ENCODE results near the gene MORN5.

GRCh38 chr9:122206118-122207046 is 46.7 kb downstream of the MORN5 start:
- TF ChIP-seq, protein P1, sequence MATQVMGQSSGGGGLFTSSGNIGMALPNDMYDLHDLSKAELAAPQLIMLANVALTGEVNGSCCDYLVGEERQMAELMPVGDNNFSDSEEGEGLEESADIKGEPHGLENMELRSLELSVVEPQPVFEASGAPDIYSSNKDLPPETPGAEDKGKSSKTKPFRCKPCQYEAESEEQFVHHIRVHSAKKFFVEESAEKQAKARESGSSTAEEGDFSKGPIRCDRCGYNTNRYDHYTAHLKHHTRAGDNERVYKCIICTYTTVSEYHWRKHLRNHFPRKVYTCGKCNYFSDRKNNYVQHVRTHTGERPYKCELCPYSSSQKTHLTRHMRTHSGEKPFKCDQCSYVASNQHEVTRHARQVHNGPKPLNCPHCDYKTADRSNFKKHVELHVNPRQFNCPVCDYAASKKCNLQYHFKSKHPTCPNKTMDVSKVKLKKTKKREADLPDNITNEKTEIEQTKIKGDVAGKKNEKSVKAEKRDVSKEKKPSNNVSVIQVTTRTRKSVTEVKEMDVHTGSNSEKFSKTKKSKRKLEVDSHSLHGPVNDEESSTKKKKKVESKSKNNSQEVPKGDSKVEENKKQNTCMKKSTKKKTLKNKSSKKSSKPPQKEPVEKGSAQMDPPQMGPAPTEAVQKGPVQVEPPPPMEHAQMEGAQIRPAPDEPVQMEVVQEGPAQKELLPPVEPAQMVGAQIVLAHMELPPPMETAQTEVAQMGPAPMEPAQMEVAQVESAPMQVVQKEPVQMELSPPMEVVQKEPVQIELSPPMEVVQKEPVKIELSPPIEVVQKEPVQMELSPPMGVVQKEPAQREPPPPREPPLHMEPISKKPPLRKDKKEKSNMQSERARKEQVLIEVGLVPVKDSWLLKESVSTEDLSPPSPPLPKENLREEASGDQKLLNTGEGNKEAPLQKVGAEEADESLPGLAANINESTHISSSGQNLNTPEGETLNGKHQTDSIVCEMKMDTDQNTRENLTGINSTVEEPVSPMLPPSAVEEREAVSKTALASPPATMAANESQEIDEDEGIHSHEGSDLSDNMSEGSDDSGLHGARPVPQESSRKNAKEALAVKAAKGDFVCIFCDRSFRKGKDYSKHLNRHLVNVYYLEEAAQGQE (IDR thresholded peaks at IDR 0.05; ENCODE audit: low read depth), result no peak
- no peak for TF ChIP-seq EP300 (IDR thresholded peaks at IDR 0.05; ENCODE audit: borderline replicate concordance)
- no peak for TF ChIP-seq YY1 (IDR thresholded peaks at IDR 0.05; ENCODE audit: low read depth)
- no peak for TF ChIP-seq NFIC (IDR thresholded peaks at IDR 0.05)
